Measurements from ENCODE around the gene TMEM232.

DNA sequence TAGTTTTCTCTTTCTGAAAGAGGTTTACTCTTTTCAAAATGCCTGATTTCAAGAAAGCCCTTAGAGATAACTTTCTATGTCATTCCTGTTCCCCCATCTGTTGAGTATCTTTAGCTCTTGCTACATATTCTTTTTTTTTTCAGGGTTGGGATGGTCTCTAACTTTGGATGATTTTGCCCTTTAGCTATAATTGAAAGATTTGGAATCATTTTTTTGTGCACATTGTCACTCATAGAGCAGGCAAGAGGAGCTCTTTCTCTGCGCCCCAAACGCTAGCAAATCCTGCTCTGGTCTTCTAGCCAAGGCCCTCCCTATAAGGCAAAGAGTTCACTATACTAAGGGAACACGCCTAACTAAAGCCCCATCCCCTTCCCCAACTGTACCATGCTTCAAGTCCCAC lies 316.9 kb downstream of the TMEM232 start:
- TF ChIP-seq CTCF (IDR thresholded peaks at IDR 0.05) = no peak
- no peak for TF ChIP-seq EP300 (IDR thresholded peaks at IDR 0.05; ENCODE audit: low read depth)
- no peak for TF ChIP-seq POLR2AphosphoS5 (IDR thresholded peaks at IDR 0.05)

Data from transverse colon (tissue), 4 donors.